Measurements from ENCODE around the gene FBXO8.

DNA sequence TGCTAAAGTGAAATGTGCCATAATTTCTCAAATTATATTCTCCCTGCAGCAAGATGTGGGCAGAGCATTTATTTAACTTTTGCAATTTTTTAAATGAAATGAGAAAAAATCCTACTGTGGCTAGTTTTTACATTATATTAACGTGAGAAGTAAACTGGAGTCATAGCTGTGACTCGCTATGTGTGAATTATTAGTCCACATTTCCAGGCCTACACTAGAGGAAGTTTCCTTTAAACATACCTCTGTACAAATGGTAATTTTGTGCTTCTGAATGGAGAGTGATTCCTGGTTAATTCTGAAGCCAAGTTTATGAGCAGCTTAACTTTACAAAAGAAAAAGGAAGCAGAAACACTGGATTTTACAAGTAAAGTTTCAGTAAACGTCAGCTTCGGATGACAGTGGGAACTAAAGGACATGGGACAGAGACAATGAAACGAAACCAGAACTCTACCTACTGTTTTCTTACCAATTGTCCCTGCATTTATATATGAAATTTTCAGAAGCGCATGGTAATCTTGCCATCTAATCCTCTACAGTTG, 72.4 kb downstream of the FBXO8 start:
- no peak for TF ChIP-seq ZNF449 (tag by site-specific recombination; IDR thresholded peaks at IDR 0.05)
- TF ChIP-seq ZBTB8A (tag by site-specific recombination; IDR thresholded peaks at IDR 0.05): no peak
- TF ChIP-seq, protein P1, sequence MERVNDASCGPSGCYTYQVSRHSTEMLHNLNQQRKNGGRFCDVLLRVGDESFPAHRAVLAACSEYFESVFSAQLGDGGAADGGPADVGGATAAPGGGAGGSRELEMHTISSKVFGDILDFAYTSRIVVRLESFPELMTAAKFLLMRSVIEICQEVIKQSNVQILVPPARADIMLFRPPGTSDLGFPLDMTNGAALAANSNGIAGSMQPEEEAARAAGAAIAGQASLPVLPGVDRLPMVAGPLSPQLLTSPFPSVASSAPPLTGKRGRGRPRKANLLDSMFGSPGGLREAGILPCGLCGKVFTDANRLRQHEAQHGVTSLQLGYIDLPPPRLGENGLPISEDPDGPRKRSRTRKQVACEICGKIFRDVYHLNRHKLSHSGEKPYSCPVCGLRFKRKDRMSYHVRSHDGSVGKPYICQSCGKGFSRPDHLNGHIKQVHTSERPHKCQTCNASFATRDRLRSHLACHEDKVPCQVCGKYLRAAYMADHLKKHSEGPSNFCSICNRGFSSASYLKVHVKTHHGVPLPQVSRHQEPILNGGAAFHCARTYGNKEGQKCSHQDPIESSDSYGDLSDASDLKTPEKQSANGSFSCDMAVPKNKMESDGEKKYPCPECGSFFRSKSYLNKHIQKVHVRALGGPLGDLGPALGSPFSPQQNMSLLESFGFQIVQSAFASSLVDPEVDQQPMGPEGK (tag by site-specific recombination; IDR thresholded peaks at IDR 0.05): no peak
- TF ChIP-seq ZNF76 (tag by site-specific recombination; IDR thresholded peaks at IDR 0.05; ENCODE audit: borderline replicate concordance, low read depth): no peak
- TF ChIP-seq CTCF (tag by site-specific recombination; IDR thresholded peaks at IDR 0.05): no peak
- no peak for TF ChIP-seq SP3 (tag by site-specific recombination; IDR thresholded peaks at IDR 0.05)
- TF ChIP-seq ZNF239 (tag by site-specific recombination; IDR thresholded peaks at IDR 0.05): no peak
- no peak for TF ChIP-seq ZBTB20 (tag by site-specific recombination; IDR thresholded peaks at IDR 0.05)
- TF ChIP-seq ZNF133 (tag by site-specific recombination; IDR thresholded peaks at IDR 0.05): no peak

All from HEK293 (cell line).